Measurements from ENCODE around the gene SKA3. TPM values are rescaled to one million over a fixed set of nuclear protein-coding genes. Genes with fewer than 3 reads are reported as not detected.

SKA3 gene
- total RNA-seq, 2 donors from 2014 or later: 29.2 to 37.4 TPM

Other genes starting within 250 kb of the SKA3 start
- 1 to 10 TPM; 1.7 to 8.4 TPM for gene LATS2, start 115.0 kb downstream of the SKA3 start, total RNA-seq
- gene SAP18, start 36.4 kb downstream of the SKA3 start, total RNA-seq: 100 to 1,000 TPM; 243 to 250 TPM
- gene MRPL57, start 106 bp upstream of the SKA3 start, total RNA-seq: 10 to 100 TPM; 12.4 to 23.9 TPM

All from activated naive CD4-positive, alpha-beta T cell treated with anti-CD3 and anti-CD28 coated beads, Interleukin-2, amount 50 U/mL, for 72 hours (primary cell).